Measurements from ENCODE around the gene UBALD2.
"Not testable (repeated sequence)": the region's sequence is repeated elsewhere in the genome, so short reads cannot be mapped to it uniquely, and the experiment has no call there.

DNA sequence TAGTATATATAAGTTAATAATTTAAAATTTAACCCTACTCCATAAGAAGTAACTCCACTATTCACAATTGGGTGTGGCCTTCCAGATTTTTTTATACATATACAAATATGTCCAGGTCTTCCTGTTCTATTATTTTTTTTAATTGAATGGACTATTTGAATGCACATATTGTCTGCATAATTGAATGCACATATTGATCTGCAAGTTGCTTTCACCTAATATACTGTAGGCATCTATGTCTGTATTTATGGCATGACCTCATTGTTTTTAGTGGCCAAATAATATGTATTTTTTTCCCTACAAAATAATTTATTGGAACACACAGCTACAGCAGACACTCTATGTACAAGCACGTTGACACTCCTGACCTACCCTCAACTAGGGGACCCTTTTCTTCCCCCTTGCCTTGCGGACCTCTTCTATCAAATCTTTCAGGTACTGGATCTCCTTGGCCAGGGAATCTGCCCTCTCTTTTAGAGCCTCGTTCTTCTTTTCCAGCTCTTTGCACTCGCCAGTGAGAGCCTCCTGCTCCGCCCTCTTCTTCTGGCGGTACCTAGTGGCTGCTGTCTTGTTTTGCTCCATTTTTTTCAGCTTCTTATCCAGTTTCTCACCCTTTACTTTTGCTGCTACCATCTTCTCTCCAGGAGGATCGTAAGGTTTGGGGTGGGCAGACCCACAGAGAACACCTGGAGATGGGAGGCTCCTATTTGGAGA lies 39.6 kb upstream of the UBALD2 start:
- not testable (repeated sequence) for TF ChIP-seq POLR2AphosphoS5 (IDR thresholded peaks at IDR 0.05; ENCODE audit: insufficient read depth in 1 of 2, low read depth in 1 of 2); POLR2A (IDR thresholded peaks at IDR 0.05)
- TF ChIP-seq, protein P1, sequence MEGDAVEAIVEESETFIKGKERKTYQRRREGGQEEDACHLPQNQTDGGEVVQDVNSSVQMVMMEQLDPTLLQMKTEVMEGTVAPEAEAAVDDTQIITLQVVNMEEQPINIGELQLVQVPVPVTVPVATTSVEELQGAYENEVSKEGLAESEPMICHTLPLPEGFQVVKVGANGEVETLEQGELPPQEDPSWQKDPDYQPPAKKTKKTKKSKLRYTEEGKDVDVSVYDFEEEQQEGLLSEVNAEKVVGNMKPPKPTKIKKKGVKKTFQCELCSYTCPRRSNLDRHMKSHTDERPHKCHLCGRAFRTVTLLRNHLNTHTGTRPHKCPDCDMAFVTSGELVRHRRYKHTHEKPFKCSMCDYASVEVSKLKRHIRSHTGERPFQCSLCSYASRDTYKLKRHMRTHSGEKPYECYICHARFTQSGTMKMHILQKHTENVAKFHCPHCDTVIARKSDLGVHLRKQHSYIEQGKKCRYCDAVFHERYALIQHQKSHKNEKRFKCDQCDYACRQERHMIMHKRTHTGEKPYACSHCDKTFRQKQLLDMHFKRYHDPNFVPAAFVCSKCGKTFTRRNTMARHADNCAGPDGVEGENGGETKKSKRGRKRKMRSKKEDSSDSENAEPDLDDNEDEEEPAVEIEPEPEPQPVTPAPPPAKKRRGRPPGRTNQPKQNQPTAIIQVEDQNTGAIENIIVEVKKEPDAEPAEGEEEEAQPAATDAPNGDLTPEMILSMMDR (IDR thresholded peaks at IDR 0.05) = not testable (repeated sequence)

Data from vagina (tissue), 2 donors.